ENCODE data around the gene ZMIZ2. TPM values are rescaled to one million over a fixed set of nuclear protein-coding genes. Genes with fewer than 3 reads are reported as not detected.
"Not testable (repeated sequence)": the region's sequence is repeated elsewhere in the genome, so short reads cannot be mapped to it uniquely, and the experiment has no call there.

Gene ZMIZ2
- total and polyA plus RNA-seq, 2 experiments from 2014 or later, result 15.5 to 46.1 TPM

DNA sequence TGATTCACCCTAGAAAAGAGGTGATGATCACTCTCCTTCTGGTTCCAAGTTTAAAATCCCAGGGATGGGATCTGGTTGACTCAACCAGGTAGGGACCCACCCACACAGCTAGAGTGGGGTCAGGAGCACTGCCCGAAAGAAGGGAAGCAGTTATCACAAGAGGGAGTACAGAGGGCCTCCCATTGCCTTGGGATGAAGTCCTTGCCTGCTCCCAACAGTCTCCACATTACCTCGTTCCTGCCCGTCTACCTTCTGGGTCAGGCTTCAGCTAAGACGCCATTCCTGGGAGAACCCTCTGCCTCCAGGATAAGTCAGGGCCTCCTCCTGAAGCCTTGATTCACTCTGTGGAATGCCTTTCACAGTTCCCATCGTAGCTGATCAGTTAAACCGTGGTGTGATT lies 23.8 kb downstream of the ZMIZ2 start:
- H3K27ac Mint-ChIP-seq, result no peak overlapping the region
- H3K27me3 ChIP-seq (ENCODE audit: insufficient read depth), result no peaks in the 10 kb centered on the region
- ATAC-seq, result no peak
- peaks cover 16% of the 10 kb centered on the region; the same call in 1 of the 2 replicates for H3K4me1 ChIP-seq (ENCODE audit: insufficient read depth)
- no peaks in the 10 kb centered on the region for H3K9me3 Mint-ChIP-seq
- H3K4me3 Mint-ChIP-seq, result no peak overlapping the region
- no peak overlapping the region for H3K4me2 ChIP-seq
- no peak for DNase-seq (ENCODE audit: low spot score)
- TF ChIP-seq, protein P1, sequence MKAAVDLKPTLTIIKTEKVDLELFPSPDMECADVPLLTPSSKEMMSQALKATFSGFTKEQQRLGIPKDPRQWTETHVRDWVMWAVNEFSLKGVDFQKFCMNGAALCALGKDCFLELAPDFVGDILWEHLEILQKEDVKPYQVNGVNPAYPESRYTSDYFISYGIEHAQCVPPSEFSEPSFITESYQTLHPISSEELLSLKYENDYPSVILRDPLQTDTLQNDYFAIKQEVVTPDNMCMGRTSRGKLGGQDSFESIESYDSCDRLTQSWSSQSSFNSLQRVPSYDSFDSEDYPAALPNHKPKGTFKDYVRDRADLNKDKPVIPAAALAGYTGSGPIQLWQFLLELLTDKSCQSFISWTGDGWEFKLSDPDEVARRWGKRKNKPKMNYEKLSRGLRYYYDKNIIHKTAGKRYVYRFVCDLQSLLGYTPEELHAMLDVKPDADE (IDR thresholded peaks at IDR 0.05), result no peak
- TF ChIP-seq CREB1 (CRISPR knock-in tag; IDR thresholded peaks at IDR 0.05; ENCODE audit: low read depth), result no peak
- TF ChIP-seq NANOG (IDR thresholded peaks at IDR 0.05; ENCODE audit: borderline replicate concordance), result no peak
- TF ChIP-seq ZNF331 (CRISPR knock-in tag; IDR thresholded peaks at IDR 0.05; ENCODE audit: low read depth), result no peak
- H3K36me3 Mint-ChIP-seq (ENCODE audit: low read depth), result peaks cover 10% of the 10 kb centered on the region
- H3K4me3 ChIP-seq, result no peak overlapping the region
- H3K79me2 ChIP-seq (replicated peaks; ENCODE audit: insufficient read depth), result no peaks in the 10 kb centered on the region
- H3K36me3 ChIP-seq (ENCODE audit: insufficient read depth), result no peaks in the 10 kb centered on the region
- H2AFZ ChIP-seq, result no peak overlapping the region
- peaks cover 19% of the 10 kb centered on the region for H3K27me3 Mint-ChIP-seq (ENCODE audit: insufficient read depth, low read depth, poor library complexity)
- H3K4me1 Mint-ChIP-seq, result peaks cover 18% of the 10 kb centered on the region
- H4K20me1 ChIP-seq (replicated peaks; ENCODE audit: insufficient read depth), result peaks cover 7% of the 10 kb centered on the region; the same call in 1 of the 2 replicates
- H3K27ac ChIP-seq (ENCODE audit: low read depth), result no peak overlapping the region
- no peaks in the 10 kb centered on the region for H3K9me2 ChIP-seq (ENCODE audit: insufficient read depth)
- H3F3A ChIP-seq (replicated peaks; ENCODE audit: low read depth), result 0 out of 2 replicates have a peak, but pooled peaks cover 3% of the 10 kb centered on the region

DNA sequence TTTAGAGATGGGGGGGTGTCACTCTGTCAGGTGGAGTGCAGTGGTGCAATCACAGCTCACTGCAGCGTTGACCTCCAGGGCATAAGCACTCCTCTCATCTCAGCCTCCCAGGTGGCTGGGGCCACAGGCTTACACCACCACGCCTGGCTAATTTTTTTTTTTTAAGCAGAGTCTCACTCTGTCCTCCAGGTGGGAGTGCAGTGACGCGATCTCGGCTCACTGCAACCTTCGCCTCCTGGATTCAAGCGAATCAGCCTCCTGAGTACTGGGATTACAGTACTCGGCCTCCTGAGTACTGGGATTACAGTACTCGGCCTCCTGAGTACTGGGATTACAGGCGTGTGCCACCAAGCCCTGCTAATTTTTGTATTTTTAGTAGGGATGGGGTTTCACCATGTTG lies 24.2 kb downstream of the ZMIZ2 start:
- H3F3A ChIP-seq (replicated peaks; ENCODE audit: low read depth), result 0 out of 2 replicates have a peak, but pooled peaks cover 3% of the 10 kb centered on the region
- no peaks in the 10 kb centered on the region for H3K9me2 ChIP-seq (ENCODE audit: insufficient read depth)
- no peaks in the 10 kb centered on the region for H3K27me3 ChIP-seq (ENCODE audit: insufficient read depth)
- H3K27ac ChIP-seq (ENCODE audit: low read depth), result no peak overlapping the region
- no peaks in the 10 kb centered on the region for H3K36me3 ChIP-seq (ENCODE audit: insufficient read depth)
- peaks cover 16% of the 10 kb centered on the region; the same call in 1 of the 2 replicates for H3K4me1 ChIP-seq (ENCODE audit: insufficient read depth)
- DNase-seq (ENCODE audit: low spot score) (peak; percentile 59), ATAC-seq (peak; percentile 44)
- peaks cover 14% of the 10 kb centered on the region for H3K4me1 Mint-ChIP-seq
- H3K36me3 Mint-ChIP-seq (ENCODE audit: low read depth), result peaks cover 5% of the 10 kb centered on the region
- H3K4me3 ChIP-seq, result no peak overlapping the region
- no peak for TF ChIP-seq NANOG (IDR thresholded peaks at IDR 0.05; ENCODE audit: borderline replicate concordance)
- TF ChIP-seq, protein P2, sequence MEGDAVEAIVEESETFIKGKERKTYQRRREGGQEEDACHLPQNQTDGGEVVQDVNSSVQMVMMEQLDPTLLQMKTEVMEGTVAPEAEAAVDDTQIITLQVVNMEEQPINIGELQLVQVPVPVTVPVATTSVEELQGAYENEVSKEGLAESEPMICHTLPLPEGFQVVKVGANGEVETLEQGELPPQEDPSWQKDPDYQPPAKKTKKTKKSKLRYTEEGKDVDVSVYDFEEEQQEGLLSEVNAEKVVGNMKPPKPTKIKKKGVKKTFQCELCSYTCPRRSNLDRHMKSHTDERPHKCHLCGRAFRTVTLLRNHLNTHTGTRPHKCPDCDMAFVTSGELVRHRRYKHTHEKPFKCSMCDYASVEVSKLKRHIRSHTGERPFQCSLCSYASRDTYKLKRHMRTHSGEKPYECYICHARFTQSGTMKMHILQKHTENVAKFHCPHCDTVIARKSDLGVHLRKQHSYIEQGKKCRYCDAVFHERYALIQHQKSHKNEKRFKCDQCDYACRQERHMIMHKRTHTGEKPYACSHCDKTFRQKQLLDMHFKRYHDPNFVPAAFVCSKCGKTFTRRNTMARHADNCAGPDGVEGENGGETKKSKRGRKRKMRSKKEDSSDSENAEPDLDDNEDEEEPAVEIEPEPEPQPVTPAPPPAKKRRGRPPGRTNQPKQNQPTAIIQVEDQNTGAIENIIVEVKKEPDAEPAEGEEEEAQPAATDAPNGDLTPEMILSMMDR (conservative IDR thresholded peaks at IDR 0.05; ENCODE audit: low read depth in 2 of 2), result peak; percentile 33 to 56; a peak in 3 of 4 replicates
- TF ChIP-seq, protein P3, sequence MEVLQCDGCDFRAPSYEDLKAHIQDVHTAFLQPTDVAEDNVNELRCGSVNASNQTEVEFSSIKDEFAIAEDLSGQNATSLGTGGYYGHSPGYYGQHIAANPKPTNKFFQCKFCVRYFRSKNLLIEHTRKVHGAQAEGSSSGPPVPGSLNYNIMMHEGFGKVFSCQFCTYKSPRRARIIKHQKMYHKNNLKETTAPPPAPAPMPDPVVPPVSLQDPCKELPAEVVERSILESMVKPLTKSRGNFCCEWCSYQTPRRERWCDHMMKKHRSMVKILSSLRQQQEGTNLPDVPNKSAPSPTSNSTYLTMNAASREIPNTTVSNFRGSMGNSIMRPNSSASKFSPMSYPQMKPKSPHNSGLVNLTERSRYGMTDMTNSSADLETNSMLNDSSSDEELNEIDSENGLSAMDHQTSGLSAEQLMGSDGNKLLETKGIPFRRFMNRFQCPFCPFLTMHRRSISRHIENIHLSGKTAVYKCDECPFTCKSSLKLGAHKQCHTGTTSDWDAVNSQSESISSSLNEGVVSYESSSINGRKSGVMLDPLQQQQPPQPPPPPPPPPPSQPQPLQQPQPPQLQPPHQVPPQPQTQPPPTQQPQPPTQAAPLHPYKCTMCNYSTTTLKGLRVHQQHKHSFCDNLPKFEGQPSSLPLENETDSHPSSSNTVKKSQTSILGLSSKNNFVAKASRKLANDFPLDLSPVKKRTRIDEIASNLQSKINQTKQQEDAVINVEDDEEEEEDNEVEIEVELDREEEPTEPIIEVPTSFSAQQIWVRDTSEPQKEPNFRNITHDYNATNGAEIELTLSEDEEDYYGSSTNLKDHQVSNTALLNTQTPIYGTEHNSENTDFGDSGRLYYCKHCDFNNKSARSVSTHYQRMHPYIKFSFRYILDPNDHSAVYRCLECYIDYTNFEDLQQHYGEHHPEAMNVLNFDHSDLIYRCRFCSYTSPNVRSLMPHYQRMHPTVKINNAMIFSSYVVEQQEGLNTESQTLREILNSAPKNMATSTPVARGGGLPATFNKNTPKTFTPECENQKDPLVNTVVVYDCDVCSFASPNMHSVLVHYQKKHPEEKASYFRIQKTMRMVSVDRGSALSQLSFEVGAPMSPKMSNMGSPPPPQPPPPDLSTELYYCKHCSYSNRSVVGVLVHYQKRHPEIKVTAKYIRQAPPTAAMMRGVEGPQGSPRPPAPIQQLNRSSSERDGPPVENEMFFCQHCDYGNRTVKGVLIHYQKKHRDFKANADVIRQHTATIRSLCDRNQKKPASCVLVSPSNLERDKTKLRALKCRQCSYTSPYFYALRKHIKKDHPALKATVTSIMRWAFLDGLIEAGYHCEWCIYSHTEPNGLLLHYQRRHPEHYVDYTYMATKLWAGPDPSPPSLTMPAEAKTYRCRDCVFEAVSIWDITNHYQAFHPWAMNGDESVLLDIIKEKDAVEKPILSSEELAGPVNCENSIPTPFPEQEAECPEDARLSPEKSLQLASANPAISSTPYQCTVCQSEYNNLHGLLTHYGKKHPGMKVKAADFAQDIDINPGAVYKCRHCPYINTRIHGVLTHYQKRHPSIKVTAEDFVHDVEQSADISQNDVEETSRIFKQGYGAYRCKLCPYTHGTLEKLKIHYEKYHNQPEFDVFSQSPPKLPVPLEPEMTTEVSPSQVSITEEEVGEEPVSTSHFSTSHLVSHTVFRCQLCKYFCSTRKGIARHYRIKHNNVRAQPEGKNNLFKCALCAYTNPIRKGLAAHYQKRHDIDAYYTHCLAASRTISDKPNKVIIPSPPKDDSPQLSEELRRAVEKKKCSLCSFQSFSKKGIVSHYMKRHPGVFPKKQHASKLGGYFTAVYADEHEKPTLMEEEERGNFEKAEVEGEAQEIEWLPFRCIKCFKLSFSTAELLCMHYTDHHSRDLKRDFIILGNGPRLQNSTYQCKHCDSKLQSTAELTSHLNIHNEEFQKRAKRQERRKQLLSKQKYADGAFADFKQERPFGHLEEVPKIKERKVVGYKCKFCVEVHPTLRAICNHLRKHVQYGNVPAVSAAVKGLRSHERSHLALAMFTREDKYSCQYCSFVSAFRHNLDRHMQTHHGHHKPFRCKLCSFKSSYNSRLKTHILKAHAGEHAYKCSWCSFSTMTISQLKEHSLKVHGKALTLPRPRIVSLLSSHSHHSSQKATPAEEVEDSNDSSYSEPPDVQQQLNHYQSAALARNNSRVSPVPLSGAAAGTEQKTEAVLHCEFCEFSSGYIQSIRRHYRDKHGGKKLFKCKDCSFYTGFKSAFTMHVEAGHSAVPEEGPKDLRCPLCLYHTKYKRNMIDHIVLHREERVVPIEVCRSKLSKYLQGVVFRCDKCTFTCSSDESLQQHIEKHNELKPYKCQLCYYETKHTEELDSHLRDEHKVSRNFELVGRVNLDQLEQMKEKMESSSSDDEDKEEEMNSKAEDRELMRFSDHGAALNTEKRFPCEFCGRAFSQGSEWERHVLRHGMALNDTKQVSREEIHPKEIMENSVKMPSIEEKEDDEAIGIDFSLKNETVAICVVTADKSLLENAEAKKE (CRISPR knock-in tag; IDR thresholded peaks at IDR 0.05), result no peak
- H3K27me3 Mint-ChIP-seq (ENCODE audit: insufficient read depth, low read depth, poor library complexity), result peaks cover 15% of the 10 kb centered on the region
- H3K79me2 ChIP-seq (replicated peaks; ENCODE audit: insufficient read depth), result no peaks in the 10 kb centered on the region
- no peak overlapping the region for H3K4me3 Mint-ChIP-seq
- peaks cover 7% of the 10 kb centered on the region; the same call in 1 of the 2 replicates for H4K20me1 ChIP-seq (replicated peaks; ENCODE audit: insufficient read depth)
- H3K27ac Mint-ChIP-seq, result no peak overlapping the region
- H3K9me3 Mint-ChIP-seq, result no peaks in the 10 kb centered on the region
- H3K4me2 ChIP-seq, result no peak overlapping the region
- H2AFZ ChIP-seq, result no peak overlapping the region

DNA sequence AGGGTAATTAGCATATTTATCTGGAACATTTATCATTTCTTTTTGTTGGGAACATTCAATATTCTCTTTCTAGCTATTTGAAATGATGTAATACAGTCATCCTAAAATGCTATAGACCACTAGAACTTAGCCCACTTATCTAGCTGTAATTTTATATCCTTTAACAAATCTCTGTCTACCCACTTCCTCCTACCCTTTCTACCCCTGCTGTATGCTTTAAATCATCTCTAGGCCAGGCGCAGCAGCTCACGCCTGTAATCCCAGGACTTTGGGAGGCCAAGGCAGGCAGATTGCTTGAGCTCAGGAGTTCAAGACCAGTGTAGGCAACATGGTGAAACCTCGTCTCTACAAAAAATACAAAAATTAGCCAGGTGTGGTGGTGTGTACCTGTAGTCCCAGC lies 25.8 kb downstream of the ZMIZ2 start:
- H2AFZ ChIP-seq; H3K4me3 Mint-ChIP-seq; H3K4me2 ChIP-seq; H3K4me1 ChIP-seq (ENCODE audit: insufficient read depth); H3K4me3 ChIP-seq; H3K36me3 ChIP-seq (ENCODE audit: insufficient read depth); ATAC-seq; DNase-seq (ENCODE audit: low spot score); H3K27ac Mint-ChIP-seq; H3K79me2 ChIP-seq (replicated peaks; ENCODE audit: insufficient read depth); H3K36me3 Mint-ChIP-seq (ENCODE audit: low read depth); H3K4me1 Mint-ChIP-seq; H3K27ac ChIP-seq (ENCODE audit: low read depth); H3K27me3 ChIP-seq (ENCODE audit: insufficient read depth); H3F3A ChIP-seq (replicated peaks; ENCODE audit: low read depth); H3K9me3 Mint-ChIP-seq; H3K9me2 ChIP-seq (ENCODE audit: insufficient read depth); H4K20me1 ChIP-seq (replicated peaks; ENCODE audit: insufficient read depth): not testable (repeated sequence)
- H3K27me3 Mint-ChIP-seq (ENCODE audit: insufficient read depth, low read depth, poor library complexity), result peaks cover 16% of the 10 kb centered on the region

Measured in GM23338 (cell line).